Lower leg skin (tissue), 3 donors: ENCODE data around the gene CDK5.

Experiments used
- CTCF ChIP-seq, 3 donors: fragments of 450-650 bp; IDR thresholded peaks; one replicate each; pipeline ENCODE4 v1.5.1; 2016; ENCODE audit warnings: antibody characterized with exemption in 3 of 3, mild to moderate bottlenecking in 3 of 3, moderate library complexity in 2 of 3
- POLR2A ChIP-seq, 2 donors: fragments of 450-650 bp; IDR thresholded peaks; one replicate each; pipeline ENCODE4 v1.6.1; 2016 to 2017; ENCODE audit warnings: antibody characterized with exemption in 2 of 2, mild to moderate bottlenecking in 1 of 2, moderate library complexity in 1 of 2

- TF ChIP-seq CTCF (IDR thresholded peaks at IDR 0.05) (no peak), POLR2A (IDR thresholded peaks at IDR 0.05) (no peak)
Measured at GRCh38 chr7:151069841-151070573, 12.3 kb upstream of the CDK5 start.
